SK-N-SH treated with all-trans-retinoic acid at 6 μM for 48 hours (cell line): Measurements from ENCODE around the gene ZCCHC2.

Source experiments
- ATAC-seq: fragments of 200-7000 bp; cut with Tn5 transposase; 3 replicates; pipeline ENCODE4 v1.9.1; 2020; ENCODE audit warnings: mild to moderate bottlenecking, moderate library complexity
- ARNTL ChIP-seq: fragments of 450-650 bp; formaldehyde crosslinking; IDR thresholded peaks from 2 replicates; pipeline ENCODE4 v1.5.0; 2020; ENCODE audit warnings: low read depth, mild to moderate bottlenecking, moderate library complexity, borderline replicate concordance
- CREB5 ChIP-seq: fragments of 250-450 bp; sonication (Bioruptor Pico); IDR thresholded peaks from 2 replicates; pipeline ENCODE4 v1.5.1; 2020; ENCODE audit warnings: low read depth, mild to moderate bottlenecking, moderate library complexity
- CSDC2 ChIP-seq: fragments of 250-450 bp; sonication (Bioruptor Pico); IDR thresholded peaks from 2 replicates; pipeline ENCODE4 v1.5.0; 2020; ENCODE audit warnings: mild to moderate bottlenecking, moderate library complexity
- CSRNP3 ChIP-seq: fragments of 250-450 bp; sonication (Bioruptor Pico); IDR thresholded peaks from 2 replicates; pipeline ENCODE4 v1.5.1; 2021; ENCODE audit warnings: mild to moderate bottlenecking, moderate library complexity
- ESRRG ChIP-seq: fragments of 250-450 bp; sonication (Bioruptor Pico); IDR thresholded peaks from 2 replicates; pipeline ENCODE4 v1.6.1; 2021; ENCODE audit warnings: mild to moderate bottlenecking
- GLIS3 ChIP-seq: fragments of 250-450 bp; sonication (Bioruptor Pico); IDR thresholded peaks from 2 replicates; pipeline ENCODE4 v1.5.0; 2020; ENCODE audit warnings: mild to moderate bottlenecking, moderate library complexity
- ISL1 ChIP-seq: fragments of 250-450 bp; sonication (Bioruptor Pico); IDR thresholded peaks from 2 replicates; pipeline ENCODE4 v2.1.2; 2022; ENCODE audit warnings: mild to moderate bottlenecking, moderate library complexity
- OSR1 ChIP-seq: fragments of 250-450 bp; sonication (Bioruptor Pico); IDR thresholded peaks from 2 replicates; pipeline ENCODE4 v1.8.0; 2022; ENCODE audit warnings: moderate library complexity, mild to moderate bottlenecking, inconsistent platforms
- PATZ1 ChIP-seq: fragments of 250-450 bp; sonication (Bioruptor Pico); IDR thresholded peaks from 2 replicates; pipeline ENCODE4 v1.8.0; 2020; ENCODE audit warnings: mild to moderate bottlenecking, moderate library complexity, borderline replicate concordance
- POU6F1 ChIP-seq: fragments of 250-450 bp; sonication (Bioruptor Pico); IDR thresholded peaks from 2 replicates; pipeline ENCODE4 v1.8.0; 2021; ENCODE audit warnings: low read depth, mild to moderate bottlenecking, moderate library complexity, borderline replicate concordance
- SNAI2 ChIP-seq: fragments of 250-450 bp; sonication (Bioruptor Pico); IDR thresholded peaks from 2 replicates; pipeline ENCODE4 v1.5.0; 2020; ENCODE audit warnings: mild to moderate bottlenecking, moderate library complexity
- TCF4 ChIP-seq: fragments of 250-450 bp; sonication (Bioruptor Pico); IDR thresholded peaks from 2 replicates; pipeline ENCODE4 v1.8.0; 2021; ENCODE audit warnings: mild to moderate bottlenecking, moderate library complexity, borderline replicate concordance
- TOX ChIP-seq: fragments of 250-450 bp; sonication (Bioruptor Pico); IDR thresholded peaks from 2 replicates; pipeline ENCODE4 v1.8.0; 2021; ENCODE audit warnings: mild to moderate bottlenecking, moderate library complexity, borderline replicate concordance
- ZFP3 ChIP-seq: fragments of 250-450 bp; sonication (Bioruptor Pico); IDR thresholded peaks from 2 replicates; pipeline ENCODE4 v1.5.0; 2020; ENCODE audit warnings: mild to moderate bottlenecking, moderate library complexity
- ZFP30 ChIP-seq: fragments of 450-650 bp; formaldehyde crosslinking; IDR thresholded peaks from 2 replicates; pipeline ENCODE4 v1.5.0; 2022; ENCODE audit warnings: mild to moderate bottlenecking, moderate library complexity
- ZNF565 ChIP-seq: fragments of 450-650 bp; formaldehyde crosslinking; conservative IDR thresholded peaks from 2 replicates; pipeline ENCODE4 v1.5.0; 2020; ENCODE audit warnings: low read depth, mild to moderate bottlenecking, moderate library complexity
- ZNF70 ChIP-seq: fragments of 450-650 bp; formaldehyde crosslinking; IDR thresholded peaks from 2 replicates; pipeline ENCODE4 v1.5.0; 2020; ENCODE audit warnings: mild to moderate bottlenecking, moderate library complexity
- ZNF8 ChIP-seq: fragments of 450-650 bp; formaldehyde crosslinking; IDR thresholded peaks from 2 replicates; pipeline ENCODE4 v1.5.0; 2020; ENCODE audit warnings: mild to moderate bottlenecking, moderate library complexity

Gene ZCCHC2

GRCh38 chr18:62516242-62516641 is 6.6 kb upstream of the ZCCHC2 start (continued):
- no peak for TF ChIP-seq PATZ1 (CRISPR knock-in tag)
- TF ChIP-seq CSDC2 (CRISPR knock-in tag) = no peak
- TF ChIP-seq, all 23 proteins: peak for 0

- ATAC-seq = no peak
- no peak for TF ChIP-seq CSDC2 (CRISPR knock-in tag)
- no peak for TF ChIP-seq ARNTL
- no peak for TF ChIP-seq PATZ1 (CRISPR knock-in tag)
- TF ChIP-seq ZNF565 (CRISPR knock-in tag) = no peak
- no peak for TF ChIP-seq OSR1 (CRISPR knock-in tag)
- no peak for TF ChIP-seq ESRRG
- TF ChIP-seq POU6F1 (CRISPR knock-in tag) = no peak
- no peak for TF ChIP-seq CSRNP3
Observed at GRCh38 chr18:62518460-62519375, 4.1 kb upstream of the ZCCHC2 start.

GRCh38 chr18:62519684-62520083 is 3.1 kb upstream of the ZCCHC2 start:
- ATAC-seq = no peak
- TF ChIP-seq ZFP30 (CRISPR knock-in tag) = no peak
- no peak for TF ChIP-seq CSRNP3
- TF ChIP-seq ZFP3 (CRISPR knock-in tag) = no peak

GRCh38 chr18:62521082-62521481 is 1.7 kb upstream of the ZCCHC2 start:
- TF ChIP-seq CSRNP3 (no peak), ZNF70 (CRISPR knock-in tag) (no peak), ZNF565 (CRISPR knock-in tag) (no peak), GLIS3 (no peak), POU6F1 (CRISPR knock-in tag) (no peak), TCF4 (CRISPR knock-in tag) (no peak), CREB5 (CRISPR knock-in tag) (no peak), ZNF8 (CRISPR knock-in tag) (no peak), ARNTL (no peak), TOX (CRISPR knock-in tag) (no peak), SNAI2 (CRISPR knock-in tag) (no peak), ISL1 (no peak)
- no peak for ATAC-seq
